Inferior parietal cortex (tissue), 1 donor: Measurements from ENCODE around the gene PTX4.
"Not testable (repeated sequence)": the region's sequence is repeated elsewhere in the genome, so short reads cannot be mapped to it uniquely, and the experiment has no call there.

Experiments used
- DNase-seq: peaks from one replicate; pipeline ENCODE4 v3.0.0-alpha.2; 2016; ENCODE audit errors: extremely low spot score

The PTX4 gene

GRCh38 chr16:1481906-1482835, 6.6 kb downstream of the PTX4 start:
- DNase-seq: no peak

GRCh38 chr16:1478937-1479336, 9.8 kb downstream of the PTX4 start:
- DNase-seq: not testable (repeated sequence)

GRCh38 chr16:1477033-1477432, 11.7 kb downstream of the PTX4 start:
- DNase-seq: no peak

GRCh38 chr16:1475552-1476114, 13.1 kb downstream of the PTX4 start:
- DNase-seq: no peak

- peak; percentile 84 for DNase-seq
These were observed 13.8 kb downstream of the PTX4 start, which contains the start of gene CLCN7 for GRCh38 chr16:1474796-1475551. TSS of gene CLCN7 (minus strand) at chr16:1475028. CDS start at chr16:1474974, 54 bp downstream.

- DNase-seq: no peak
These were observed 14.5 kb downstream of the PTX4 start for GRCh38 chr16:1474082-1474795.

- no peak for DNase-seq
These were observed 15.8 kb downstream of the PTX4 start for GRCh38 chr16:1472974-1473373.

GRCh38 chr16:1471569-1472194, 17.1 kb downstream of the PTX4 start:
- no peak for DNase-seq

GRCh38 chr16:1470481-1471251, 18.1 kb downstream of the PTX4 start:
- DNase-seq: no peak

- DNase-seq: no peak
These were observed 19.0 kb downstream of the PTX4 start for GRCh38 chr16:1469693-1470201.

- DNase-seq: not testable (repeated sequence)
These were observed 19.6 kb downstream of the PTX4 start for GRCh38 chr16:1469141-1469540.

- no peak for DNase-seq
These were observed 20.3 kb downstream of the PTX4 start for GRCh38 chr16:1468426-1468810.

- no peak for DNase-seq
These were observed 21.7 kb downstream of the PTX4 start for GRCh38 chr16:1466968-1467521.

- no peak for DNase-seq
These were observed 22.7 kb downstream of the PTX4 start for GRCh38 chr16:1466054-1466453.

GRCh38 chr16:1465567-1465915, 23.2 kb downstream of the PTX4 start:
- DNase-seq: no peak

- no peak for DNase-seq
These were observed 23.7 kb downstream of the PTX4 start for GRCh38 chr16:1464894-1465566.

GRCh38 chr16:1464196-1464893, 24.4 kb downstream of the PTX4 start:
- DNase-seq: no peak

- DNase-seq: no peak
These were observed 27.6 kb downstream of the PTX4 start for GRCh38 chr16:1461146-1461545.

GRCh38 chr16:1460602-1461138, 28.1 kb downstream of the PTX4 start:
- DNase-seq: no peak
